HCT116 (cell line): ENCODE measurements around the gene PANX2.

Source experiments
- ATF3 ChIP-seq: IDR thresholded peaks from 2 replicates; pipeline ENCODE4 v1.6.1; 2012
- CEBPB ChIP-seq: IDR thresholded peaks from 2 replicates; pipeline ENCODE4 v1.6.1; 2012; ENCODE audit warnings: low read depth
- CTCF ChIP-seq, 3 experiments: fragments of 200-600 bp in 1 of 3; sonication (generic) in 1 of 3; IDR thresholded peaks in 2 of 3; conservative IDR thresholded peaks in 1 of 3; 2 replicates each; pipeline ENCODE4 v1.5.1; 2012 to 2017; ENCODE audit warnings: low read depth in 2 of 3, low read length in 2 of 3, antibody characterized with exemption in 1 of 3, borderline replicate concordance in 1 of 3, control low read depth in 1 of 3, mild to moderate bottlenecking in 1 of 3, mixed read lengths in 1 of 3, mixed run types in 1 of 3, moderate library complexity in 1 of 3; ENCODE audit not compliant: insufficient read depth in 1 of 3
- MAX ChIP-seq: IDR thresholded peaks from 2 replicates; pipeline ENCODE4 v1.6.1; 2012
- POLR2A ChIP-seq: IDR thresholded peaks from 2 replicates; pipeline ENCODE4 v1.7.0; 2011; ENCODE audit warnings: borderline replicate concordance; ENCODE audit not compliant: insufficient read depth, insufficient read length; ENCODE audit errors: extremely low read depth
- REST ChIP-seq: IDR thresholded peaks from 2 replicates; pipeline ENCODE4 v1.6.1; 2012; ENCODE audit warnings: low read depth
- ZFX ChIP-seq: fragments of 450-650 bp; IDR thresholded peaks from 2 replicates; pipeline ENCODE4 v1.6.1; 2017

- TF ChIP-seq CTCF (IDR thresholded peaks at IDR 0.05 in 2 of 3, conservative IDR thresholded peaks at IDR 0.05 in 1 of 3; ENCODE audit: borderline replicate concordance in 1 of 3, insufficient read depth in 1 of 3, low read depth in 2 of 3, low read length in 2 of 3) (peak; percentile 75 to 89 (median 89)), MAX (no peak), POLR2A (no peak), REST (no peak), ATF3 (no peak), CEBPB (no peak), ZFX (no peak)
Measured at GRCh38 chr22:50209893-50210292, 39.4 kb downstream of the PANX2 start.
